Inferior parietal cortex (tissue), 1 donor: ENCODE data around the gene TCEAL1.
"Not testable (repeated sequence)": the region's sequence is repeated elsewhere in the genome, so short reads cannot be mapped to it uniquely, and the experiment has no call there.

Experiments used
- DNase-seq: peaks from one replicate; pipeline ENCODE4 v3.0.0-alpha.2; 2016; ENCODE audit errors: extremely low spot score

Gene TCEAL1

GRCh38 chrX:103628386-103629317, at the start of gene TCEAL1:
TSS of gene TCEAL1 (plus strand) at chrX:103628975. CDS start at chrX:103629917, 942 bp downstream.
- DNase-seq: peak; percentile 62

- DNase-seq: peak; percentile 19
These were observed 44.2 kb upstream of the TCEAL1 start for GRCh38 chrX:103584596-103584995.

GRCh38 chrX:103585411-103586313, 43.1 kb upstream of the TCEAL1 start, which contains the start of gene TCEAL4:
TSS of gene TCEAL4 (plus strand) at chrX:103585515. CDS start at chrX:103586676, 1,161 bp downstream.
- DNase-seq: peak; percentile 20

GRCh38 chrX:103586314-103586646, 42.5 kb upstream of the TCEAL1 start:
- no peak for DNase-seq

- no peak for DNase-seq
These were observed 42.1 kb upstream of the TCEAL1 start for GRCh38 chrX:103586659-103587058.

- DNase-seq: not testable (repeated sequence)
These were observed 36.5 kb upstream of the TCEAL1 start for GRCh38 chrX:103592295-103592694.

GRCh38 chrX:103595202-103595601, 33.6 kb upstream of the TCEAL1 start:
- DNase-seq: not testable (repeated sequence)

- no peak for DNase-seq
These were observed 21.1 kb upstream of the TCEAL1 start, which contains the start of gene TCEAL3 for GRCh38 chrX:103607364-103608305. TSS of gene TCEAL3 (plus strand) at chrX:103607963. CDS start at chrX:103609065, 1,102 bp downstream.

- no peak for DNase-seq
These were observed 20.3 kb upstream of the TCEAL1 start for GRCh38 chrX:103608306-103608963.

- no peak for DNase-seq
These were observed 18.5 kb upstream of the TCEAL1 start for GRCh38 chrX:103610282-103610681.

- DNase-seq: no peak
These were observed 15.3 kb upstream of the TCEAL1 start for GRCh38 chrX:103613362-103613890.

- DNase-seq: no peak
These were observed 13.8 kb upstream of the TCEAL1 start for GRCh38 chrX:103614999-103615398.

- no peak for DNase-seq
These were observed 12.9 kb upstream of the TCEAL1 start for GRCh38 chrX:103615781-103616371.

GRCh38 chrX:103616676-103617186, 12.0 kb upstream of the TCEAL1 start:
- DNase-seq: no peak

GRCh38 chrX:103624111-103624510, 4.7 kb upstream of the TCEAL1 start:
- DNase-seq: no peak

GRCh38 chrX:103626855-103627254, 1.9 kb upstream of the TCEAL1 start:
- no peak for DNase-seq

- peak; percentile 49 for DNase-seq
These were observed 769 bp downstream of the TCEAL1 start for GRCh38 chrX:103629318-103630170.

- DNase-seq: no peak
These were observed 1.4 kb downstream of the TCEAL1 start for GRCh38 chrX:103630171-103630511.

- DNase-seq: no peak
These were observed 2.4 kb downstream of the TCEAL1 start for GRCh38 chrX:103631145-103631544.
